Measurements from ENCODE around the gene SLC27A5.

The SLC27A5 gene

DNA sequence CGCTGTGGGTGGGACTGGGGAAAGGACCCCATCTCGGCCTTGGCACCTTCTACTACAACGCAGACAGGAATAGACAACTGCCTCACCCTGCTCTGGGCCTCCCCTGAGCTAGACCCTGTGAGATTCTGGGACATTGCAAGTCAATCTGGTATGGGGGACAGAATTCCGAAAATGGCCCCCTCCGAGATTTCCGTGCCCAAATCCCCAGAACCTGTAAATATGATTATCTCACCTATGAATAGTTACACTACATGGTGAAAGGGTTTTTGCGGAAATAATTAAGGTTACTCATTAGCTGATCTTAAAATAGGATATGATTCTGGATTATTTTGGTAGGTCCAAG lies 8.4 kb upstream of the SLC27A5 start:
- POLR2A ChIA-PET = interaction anchor here (0.6 to 2.1 kb wide), 5 partner anchors 20 to 60 kb away, joined by 3 to 8 read pairs (median 4); partner anchors contain the start of gene CHMP2A
- TF ChIP-seq CTCF (IDR thresholded peaks at IDR 0.05; ENCODE audit: control extremely low read depth, extremely low read depth, low read depth, missing control alignments) = no peak
- no peak for DNase-seq (ENCODE audit: extremely low spot score)
- CTCF ChIA-PET = interaction anchor here (0.8 to 5.9 kb wide), 40 partner anchors 9 to 1084 kb away, joined by 3 to 60 read pairs (median 5); partner anchors contain the start of genes CHMP2A, SLC27A5, TRIM28 and UBE2M

DNA sequence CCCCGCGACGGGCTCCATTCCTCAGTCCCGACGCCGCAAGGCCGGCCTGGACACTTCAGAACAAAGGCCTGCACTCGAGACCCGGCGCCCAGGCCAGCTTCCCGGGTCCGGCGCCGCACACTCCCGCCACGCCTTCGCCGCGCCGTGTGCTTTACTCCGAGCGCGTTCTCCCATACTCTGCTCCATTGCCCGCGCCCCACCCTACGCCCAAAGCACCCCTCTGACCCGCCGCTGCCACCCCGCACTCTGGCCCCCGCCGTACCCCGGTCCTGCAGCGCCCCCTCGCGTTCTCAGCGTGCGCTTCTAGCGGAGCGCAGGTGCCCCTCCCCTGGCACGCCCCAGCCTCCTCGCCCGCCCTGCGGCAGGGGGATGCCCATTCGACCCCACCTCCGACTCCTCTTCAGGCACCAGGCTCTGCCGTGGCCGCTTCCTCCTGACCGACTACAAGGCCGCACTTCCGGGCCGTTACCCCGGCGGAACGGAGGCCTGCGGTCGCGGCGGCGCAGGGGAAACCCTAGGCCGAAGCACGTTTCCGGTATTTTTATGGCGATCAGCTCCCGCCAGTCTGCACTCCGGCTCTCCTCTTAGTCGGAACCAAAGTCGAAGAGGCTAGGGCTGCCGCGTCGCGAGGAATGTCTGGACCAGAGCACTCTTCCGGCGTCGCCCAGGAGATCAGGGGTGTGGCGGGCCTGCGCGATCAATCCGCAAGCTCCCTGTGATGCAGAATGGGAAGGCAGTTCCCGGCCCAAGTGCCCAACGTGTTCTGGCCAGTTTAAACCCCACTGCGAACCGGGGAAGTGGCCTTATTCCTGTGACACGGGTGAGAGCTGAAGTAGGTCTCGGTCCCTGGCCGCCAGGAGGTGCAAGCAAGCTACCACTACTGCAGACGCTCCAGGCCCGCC lies 7.8 kb upstream of the SLC27A5 start, which contains the start of gene ZBTB45:
ZBTB45 (minus strand) TSS at position 456 of the 902 bp plus-strand sequence. CDS start 2,137 bp downstream, outside the sequence.
- peak; percentile 86 for DNase-seq (ENCODE audit: extremely low spot score)
- ChIA-PET CTCF (interaction anchor here (0.8 to 5.9 kb wide), 44 partner anchors 8 to 1083 kb away, joined by 3 to 60 read pairs (median 5); partner anchors contain the start of genes CHMP2A, SLC27A5, TRIM28 and UBE2M), POLR2A (interaction anchor here (0.6 to 2.1 kb wide), 6 partner anchors 20 to 61 kb away, joined by 3 to 8 read pairs (median 4); partner anchors contain the start of genes CHMP2A and TRIM28)
- TF ChIP-seq CTCF (IDR thresholded peaks at IDR 0.05; ENCODE audit: control extremely low read depth, extremely low read depth, low read depth, missing control alignments) = peak; percentile 82

- peak; percentile 54 for DNase-seq (ENCODE audit: extremely low spot score)
- CTCF ChIA-PET = interaction anchor here (0.7 to 5.9 kb wide), 26 partner anchors 8 to 364 kb away, joined by 3 to 60 read pairs (median 10); partner anchors contain the start of genes CHMP2A, SLC27A5, TRIM28 and UBE2M
- peak; percentile 56 for TF ChIP-seq CTCF (IDR thresholded peaks at IDR 0.05; ENCODE audit: control extremely low read depth, extremely low read depth, low read depth, missing control alignments)
- POLR2A ChIA-PET = interaction anchor here (1.1 to 2.1 kb wide), 4 partner anchors 25 to 192 kb away, joined by 3 to 8 read pairs (median 4); partner anchors contain the start of genes CHMP2A, TRIM28 and ZSCAN22
Observed at GRCh38 chr19:58519087-58519354, 7.2 kb upstream of the SLC27A5 start.

DNA sequence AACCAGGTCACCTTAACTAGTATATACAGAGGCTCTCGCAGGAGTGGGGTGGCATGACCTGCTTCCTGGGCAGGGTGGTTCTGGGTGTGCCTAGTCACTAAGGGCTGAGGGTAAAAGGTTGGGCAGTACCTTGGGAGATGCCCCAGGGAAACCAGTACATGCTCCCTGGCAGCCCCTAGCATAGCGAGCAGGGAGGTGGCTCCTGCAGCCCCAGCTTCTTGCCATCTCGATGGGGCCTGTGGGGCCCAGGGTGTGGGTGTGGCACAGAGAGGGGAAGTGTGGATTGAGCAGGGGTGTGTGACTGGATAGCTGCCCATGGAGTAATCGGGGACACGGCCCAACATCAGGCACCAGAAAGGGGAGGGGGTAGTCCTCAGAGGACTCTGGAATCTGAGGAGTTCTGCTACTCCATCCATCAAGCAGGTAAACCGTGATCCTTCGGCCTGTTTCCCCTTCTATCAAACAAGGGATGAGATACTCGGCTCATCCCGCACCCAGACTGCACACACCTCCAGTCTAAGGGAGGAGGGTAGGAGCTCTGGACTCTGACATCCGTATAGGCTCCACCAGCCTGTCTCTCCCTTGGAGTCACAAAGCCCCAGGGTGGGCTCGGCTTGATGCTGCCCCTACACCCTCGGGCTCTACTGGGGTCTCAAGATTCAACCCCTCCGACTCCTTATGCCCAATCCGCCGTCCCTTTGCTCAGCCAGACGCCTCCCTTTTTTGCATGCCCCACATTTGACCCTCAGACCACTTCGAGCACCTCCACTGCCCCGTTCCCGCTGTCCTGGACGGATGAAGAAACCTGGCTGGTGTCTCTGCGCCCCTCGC lies 6.7 kb upstream of the SLC27A5 start:
- CTCF ChIA-PET = interaction anchor here (0.7 to 5.9 kb wide), 28 partner anchors 7 to 363 kb away, joined by 3 to 60 read pairs (median 8); partner anchors contain the start of genes CHMP2A, SLC27A5, TRIM28 and UBE2M
- DNase-seq (ENCODE audit: extremely low spot score) = no peak
- TF ChIP-seq CTCF (IDR thresholded peaks at IDR 0.05; ENCODE audit: control extremely low read depth, extremely low read depth, low read depth, missing control alignments) = no peak

GRCh38 chr19:58516964-58517833 lies 5.4 kb upstream of the SLC27A5 start:
- ChIA-PET POLR2A (no interaction called here), CTCF (interaction anchor here (0.7 to 5.9 kb wide), 9 partner anchors 9 to 66 kb away, joined by 3 to 60 read pairs (median 30); partner anchors contain the start of genes CHMP2A and UBE2M)
- DNase-seq (ENCODE audit: extremely low spot score) = no peak
- TF ChIP-seq CTCF (IDR thresholded peaks at IDR 0.05; ENCODE audit: control extremely low read depth, extremely low read depth, low read depth, missing control alignments) = no peak

More for the DNA sequence above, 6.7 kb upstream of the SLC27A5 start:
- POLR2A ChIA-PET = interaction anchor here (0.5 to 2.1 kb wide), 5 partner anchors 25 to 192 kb away, joined by 3 to 8 read pairs (median 4); partner anchors contain the start of genes CHMP2A, TRIM28 and ZSCAN22

Data from GM10248 (cell line).